CD4-positive, alpha-beta T cell treated with Interleukin-10 for 1 hour (primary cell): ENCODE measurements around the gene CD8A.
"Not testable (repeated sequence)": the region's sequence is repeated elsewhere in the genome, so short reads cannot be mapped to it uniquely, and the experiment has no call there.

ENCODE experiments used
- DNase-seq: peaks from one replicate; pipeline ENCODE4 v3.0.0-alpha.2; 2020

CD8A gene

GRCh38 chr2:86790676-86791572, at the start of gene CD8A:
TSS of gene CD8A (minus strand) at chr2:86790913. CDS start at chr2:86790825, 88 bp downstream.
- DNase-seq, result peak; percentile 76

GRCh38 chr2:86839871-86840548, 49.3 kb upstream of the CD8A start:
- DNase-seq, result not testable (repeated sequence)

DNA sequence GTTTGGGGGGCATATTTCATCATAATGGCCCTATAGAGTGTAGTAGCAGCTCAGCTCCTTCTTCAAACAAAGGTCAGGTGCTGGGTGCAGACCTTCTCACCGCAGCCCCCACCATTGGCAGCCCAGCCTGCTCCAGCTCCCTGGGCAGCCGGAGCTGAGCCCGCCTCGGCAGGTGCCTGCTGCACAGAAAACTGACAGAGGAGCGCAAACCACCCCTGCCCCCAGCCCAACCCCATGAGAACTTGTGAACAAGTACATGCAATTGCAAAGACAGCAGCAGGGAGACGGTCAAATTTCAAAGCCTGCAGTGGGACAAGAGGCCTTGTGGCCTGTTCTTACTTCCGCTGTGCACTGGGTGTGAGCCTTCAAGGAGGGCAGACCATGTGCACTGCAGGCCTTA, 48.7 kb upstream of the CD8A start:
- not testable (repeated sequence) for DNase-seq

DNA sequence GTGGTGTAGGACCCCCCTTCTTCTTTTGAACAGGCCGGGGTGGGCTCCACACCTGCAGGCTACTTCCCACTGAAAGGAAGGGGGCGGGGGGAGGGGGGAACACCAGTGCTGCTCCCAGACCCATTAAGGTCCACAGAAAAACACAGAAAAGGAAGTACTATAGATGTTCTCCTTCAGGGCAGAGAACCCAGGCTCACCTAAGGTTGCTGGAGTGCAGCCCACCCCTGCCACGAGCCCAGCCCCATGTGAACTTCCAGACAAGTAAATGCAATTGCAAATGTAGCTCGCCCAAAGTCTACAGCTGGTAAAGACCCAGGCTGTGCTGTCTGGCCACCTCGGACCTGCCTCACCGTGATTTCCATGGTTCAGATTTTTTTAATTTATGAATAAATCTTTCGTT, 47.0 kb upstream of the CD8A start:
- DNase-seq, result not testable (repeated sequence)

- DNase-seq, result peak; percentile 47
Measured at GRCh38 chr2:86836915-86837695, 46.4 kb upstream of the CD8A start.

- not testable (repeated sequence) for DNase-seq
Measured at GRCh38 chr2:86835548-86835889, 44.8 kb upstream of the CD8A start.

GRCh38 chr2:86833315-86833714, 42.6 kb upstream of the CD8A start:
- no peak for DNase-seq

GRCh38 chr2:86832334-86833096, 41.8 kb upstream of the CD8A start:
- no peak for DNase-seq

DNA sequence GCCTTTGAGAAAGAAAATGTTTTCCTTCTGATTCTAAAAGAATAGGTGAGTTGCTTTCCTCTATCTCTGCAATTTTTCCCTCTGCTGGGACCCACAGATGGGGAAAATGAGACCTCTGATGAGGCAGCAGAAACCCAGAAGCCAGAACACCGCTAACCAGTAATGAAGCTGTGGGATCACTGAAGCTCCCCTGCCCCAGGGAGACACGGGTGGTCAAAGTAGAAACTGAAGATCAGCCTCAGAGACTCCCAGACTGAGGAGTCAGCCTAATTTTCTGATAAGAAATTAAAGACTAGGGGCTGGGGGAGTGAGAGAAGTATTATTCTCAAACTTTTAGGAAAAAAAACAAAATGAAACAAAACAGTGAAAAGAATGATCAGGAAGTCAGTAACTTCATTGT, 40.8 kb upstream of the CD8A start:
- no peak for DNase-seq

GRCh38 chr2:86826951-86827350, 36.2 kb upstream of the CD8A start:
- DNase-seq, result no peak

DNA sequence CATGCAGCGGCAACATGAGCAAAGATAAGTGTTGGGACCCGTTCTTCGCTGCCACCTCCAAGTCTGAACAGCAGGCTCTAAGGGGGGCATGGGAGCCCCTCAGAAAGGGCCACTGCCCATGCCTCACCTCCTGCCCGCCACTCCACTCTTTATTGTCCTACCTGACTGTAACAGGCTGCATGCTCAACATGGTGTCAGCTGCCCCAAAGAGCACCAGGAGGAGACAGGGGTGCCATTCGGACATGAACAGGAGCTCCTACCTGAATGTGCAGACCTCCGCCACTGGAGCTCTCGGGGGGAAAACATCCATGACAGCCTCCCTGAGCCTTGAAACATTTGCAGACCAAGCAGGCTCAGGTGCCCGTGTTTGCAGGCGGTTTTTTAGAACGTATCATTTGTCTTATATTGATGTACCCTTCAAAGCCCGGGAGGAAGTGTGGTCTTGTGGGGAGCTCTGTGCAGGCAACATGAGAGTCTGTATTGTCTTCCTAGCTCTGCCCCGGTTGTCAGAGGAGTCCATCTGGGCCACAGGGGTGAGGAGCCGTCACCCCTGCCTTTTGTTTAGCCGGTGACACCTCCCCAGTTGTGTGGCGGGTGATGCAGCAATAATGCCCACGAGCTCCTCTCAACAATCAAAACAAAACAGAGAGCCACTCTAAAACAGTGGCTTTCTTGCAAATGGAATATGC, 35.1 kb upstream of the CD8A start:
- DNase-seq, result peak; percentile 82

- no peak for DNase-seq
Measured at GRCh38 chr2:86825036-86825692, 34.5 kb upstream of the CD8A start.

DNA sequence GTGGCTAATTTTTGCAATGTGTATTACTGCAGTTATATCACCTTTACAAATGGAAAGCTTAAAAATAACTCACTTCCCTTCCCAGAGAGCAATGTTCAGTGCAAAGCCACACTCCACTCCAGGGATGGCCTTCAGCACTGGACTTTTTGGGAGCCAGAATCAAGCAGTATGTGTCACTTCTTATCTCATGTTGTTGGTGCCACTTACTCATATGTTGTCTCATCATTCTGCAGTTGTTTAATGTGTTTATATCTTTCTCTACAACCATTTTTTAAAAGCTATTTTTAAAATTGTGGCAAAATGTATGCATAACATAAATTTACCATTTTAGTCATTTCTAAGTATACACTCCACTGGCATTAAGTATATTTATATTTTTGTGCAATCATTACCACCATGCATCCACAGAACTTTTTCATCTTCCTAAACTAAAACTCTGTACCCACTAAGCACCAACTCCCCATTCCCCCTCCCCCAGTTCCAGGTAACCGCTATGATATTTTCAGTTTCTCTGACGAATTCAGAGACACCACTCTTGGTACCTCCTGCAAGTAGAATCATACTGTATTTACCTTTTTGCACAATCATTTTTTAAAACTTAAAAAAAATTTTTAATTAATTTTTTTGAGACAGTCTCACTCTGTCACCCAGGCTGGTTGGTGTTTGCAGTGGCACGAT, 32.1 kb upstream of the CD8A start:
- DNase-seq, result no peak

- no peak for DNase-seq
Measured at GRCh38 chr2:86821842-86822241, 31.1 kb upstream of the CD8A start.

GRCh38 chr2:86821306-86821705, 30.6 kb upstream of the CD8A start:
- no peak for DNase-seq

DNA sequence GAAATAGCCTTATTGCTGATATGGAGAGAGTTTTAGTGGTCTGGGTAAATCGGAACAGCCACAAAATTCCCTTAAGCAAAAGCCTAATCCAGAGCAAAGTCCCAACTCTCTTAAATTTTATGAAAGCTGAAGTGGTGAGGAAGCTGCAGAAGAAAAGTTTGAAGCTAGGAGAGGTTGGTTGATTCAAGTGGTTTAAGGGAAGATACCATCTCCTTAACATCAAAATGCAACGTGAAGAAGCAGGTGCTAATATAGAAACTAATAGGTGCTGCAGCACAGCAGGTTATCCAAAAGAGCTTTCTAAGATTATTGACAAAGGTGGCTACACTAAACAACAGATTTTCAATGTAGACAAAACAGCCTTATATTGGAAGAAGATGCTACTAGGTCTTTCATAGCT, 28.2 kb upstream of the CD8A start:
- no peak for DNase-seq

GRCh38 chr2:86818114-86818801, 27.5 kb upstream of the CD8A start:
- DNase-seq, result no peak

DNA sequence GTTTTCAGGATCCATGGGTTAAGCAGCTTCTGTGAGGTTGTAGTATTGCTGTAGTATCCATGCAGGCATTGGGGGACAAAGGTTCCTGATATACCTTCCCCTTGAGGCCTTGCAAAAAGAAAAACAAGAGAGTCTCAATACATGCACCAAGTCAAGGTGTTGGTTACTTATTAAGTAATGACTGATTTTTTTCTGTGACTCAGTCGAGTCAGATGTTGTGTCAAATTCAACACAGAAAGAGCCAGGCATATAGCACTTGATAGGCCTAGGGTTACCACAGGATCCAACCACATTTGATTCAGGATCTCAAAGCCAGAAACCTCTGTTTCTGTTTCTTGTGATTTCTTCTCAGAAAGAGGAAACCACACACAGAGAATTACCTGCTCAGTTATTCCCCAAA, 24.9 kb upstream of the CD8A start:
- DNase-seq, result peak; percentile 30

- DNase-seq, result peak; percentile 33
Measured at GRCh38 chr2:86809481-86810121, 18.9 kb upstream of the CD8A start.
